GM21723 (cell line): ENCODE measurements around the gene COBL.

Experiments used
- ATAC-seq: cut with Tn5 transposase; IDR thresholded peaks from one replicate; pipeline ENCODE4 v1.9.1; 2021; ENCODE audit warnings: mild to moderate bottlenecking, moderate library complexity; ENCODE audit not compliant: unreplicated experiment

Gene COBL

GRCh38 chr7:51154201-51154600 lies 162.4 kb downstream of the COBL start:
- no peak for ATAC-seq

GRCh38 chr7:51152706-51153200 lies 163.9 kb downstream of the COBL start:
- ATAC-seq: no peak

- ATAC-seq: no peak
These were observed 165.2 kb downstream of the COBL start for GRCh38 chr7:51151455-51151854.

- no peak for ATAC-seq
These were observed 166.4 kb downstream of the COBL start for GRCh38 chr7:51150193-51150592.

GRCh38 chr7:51148216-51148615 lies 168.4 kb downstream of the COBL start:
- ATAC-seq: no peak

GRCh38 chr7:51146816-51147586 lies 169.6 kb downstream of the COBL start:
- no peak for ATAC-seq

GRCh38 chr7:51144178-51144577 lies 172.4 kb downstream of the COBL start:
- no peak for ATAC-seq

- ATAC-seq: no peak
These were observed 173.7 kb downstream of the COBL start for GRCh38 chr7:51142741-51143385.

- no peak for ATAC-seq
These were observed 175.1 kb downstream of the COBL start for GRCh38 chr7:51141451-51142003.

GRCh38 chr7:51140199-51141164 lies 176.1 kb downstream of the COBL start:
- ATAC-seq: no peak

- no peak for ATAC-seq
These were observed 176.8 kb downstream of the COBL start for GRCh38 chr7:51139796-51140195.

- ATAC-seq: no peak
These were observed 178.2 kb downstream of the COBL start for GRCh38 chr7:51138123-51139085.

- ATAC-seq: no peak
These were observed 181.0 kb downstream of the COBL start for GRCh38 chr7:51135576-51135975.

- ATAC-seq: no peak
These were observed 182.6 kb downstream of the COBL start for GRCh38 chr7:51134013-51134441.

GRCh38 chr7:51132661-51133060 lies 183.9 kb downstream of the COBL start:
- no peak for ATAC-seq

GRCh38 chr7:51129527-51130472 lies 186.8 kb downstream of the COBL start:
- ATAC-seq: no peak

GRCh38 chr7:51128545-51129435 lies 187.8 kb downstream of the COBL start:
- ATAC-seq: no peak

GRCh38 chr7:51127618-51127904 lies 189.0 kb downstream of the COBL start:
- ATAC-seq: no peak
